ENCODE measurements around the gene CACTIN.

The CACTIN gene

DNA sequence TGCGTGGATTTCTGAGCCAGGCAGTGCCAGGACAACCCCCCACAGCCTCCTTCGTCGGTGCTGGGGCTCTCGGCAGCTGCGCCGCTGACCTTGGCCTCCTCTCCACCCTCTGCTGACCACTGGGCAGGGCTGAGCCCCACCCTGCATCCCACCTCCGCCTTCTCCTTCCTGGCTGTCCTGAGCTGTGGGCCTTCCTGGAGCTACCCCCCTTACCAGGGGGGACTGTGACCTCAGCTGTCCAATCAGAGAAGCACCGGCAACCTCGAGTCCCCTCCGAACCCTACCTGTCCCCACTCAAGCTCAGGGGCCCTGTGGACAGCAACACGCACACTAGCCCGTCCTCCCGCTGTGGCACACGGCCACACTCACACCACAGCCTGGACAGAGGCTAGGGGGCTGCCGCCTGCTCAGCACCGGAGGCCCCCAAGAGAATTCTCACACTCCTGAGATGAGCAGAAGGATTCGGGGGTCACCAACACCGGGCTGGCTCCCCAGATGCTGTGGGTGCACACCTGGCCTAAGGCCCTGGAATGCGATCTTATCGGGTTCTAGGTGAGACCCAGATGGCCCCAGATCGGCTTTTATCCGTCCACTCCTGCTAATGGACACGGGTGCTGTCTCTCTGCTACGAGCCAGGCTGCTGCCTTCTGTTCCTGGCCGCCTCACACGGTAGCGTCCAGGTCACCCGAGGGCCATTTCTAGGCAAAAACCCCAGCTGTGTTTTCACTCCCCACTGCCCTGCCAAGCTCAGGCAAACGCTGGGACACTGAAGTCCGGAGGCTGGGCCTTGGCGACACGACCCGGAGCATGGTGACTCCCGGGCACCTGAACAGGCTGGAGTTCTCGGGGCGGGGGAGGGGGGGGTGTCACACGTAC, 32.5 kb upstream of the CACTIN start:
- Mint-ChIP-seq H3K27ac (no peak overlapping the region), H3K4me3 (no peak overlapping the region)

DNA sequence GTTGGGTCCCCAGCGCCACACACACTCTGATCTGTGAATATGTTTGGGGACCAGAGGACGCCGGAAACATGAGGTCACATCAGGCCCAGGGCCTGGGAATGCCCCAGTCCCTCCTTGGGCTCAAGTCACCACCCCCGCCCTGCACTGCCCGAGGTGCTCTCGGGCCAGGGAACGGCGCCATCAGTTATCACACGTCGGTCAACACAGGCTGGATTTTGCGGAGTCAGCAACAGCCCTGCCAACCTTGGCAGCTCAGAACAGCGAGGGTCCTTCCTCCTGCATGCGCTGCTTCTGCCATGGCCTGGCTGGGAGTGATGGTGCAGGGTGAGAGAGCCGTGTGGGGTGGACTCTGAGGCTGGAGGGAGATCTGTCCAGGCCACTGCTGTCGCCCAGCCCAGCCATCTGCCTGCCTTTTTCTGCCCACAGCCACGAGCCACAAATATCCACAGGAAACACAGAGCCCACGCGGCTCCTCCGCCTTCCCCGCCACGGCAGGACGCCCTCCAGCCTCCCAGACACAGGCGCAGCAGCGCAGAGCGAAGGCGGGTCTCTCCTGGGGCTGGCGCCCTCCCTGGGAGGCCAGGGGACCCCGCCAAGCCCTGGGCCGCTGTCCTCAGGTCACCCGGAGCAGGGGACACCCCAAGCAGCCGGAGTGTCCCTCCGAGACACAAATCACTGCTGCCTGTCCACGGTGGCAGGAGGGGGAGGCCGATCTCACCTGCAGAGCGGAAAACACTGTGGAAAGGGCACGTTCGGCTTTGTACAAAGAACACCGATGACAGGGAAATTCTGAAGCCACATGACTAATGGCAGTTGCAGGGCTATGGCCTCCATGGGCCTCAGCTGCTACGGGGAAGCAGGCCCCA, 31.6 kb upstream of the CACTIN start:
- Mint-ChIP-seq H3K4me1 (no peaks in the 10 kb centered on the region), H3K9me3 (no peaks in the 10 kb centered on the region), H3K4me3 (no peak overlapping the region), H3K36me3 (ENCODE audit: low read depth) (peaks cover 29% of the 10 kb centered on the region), H3K27me3 (ENCODE audit: low read depth, poor library complexity) (no peaks in the 10 kb centered on the region), H3K27ac (no peak overlapping the region)
- no peak for DNase-seq
- TF ChIP-seq, protein P1, sequence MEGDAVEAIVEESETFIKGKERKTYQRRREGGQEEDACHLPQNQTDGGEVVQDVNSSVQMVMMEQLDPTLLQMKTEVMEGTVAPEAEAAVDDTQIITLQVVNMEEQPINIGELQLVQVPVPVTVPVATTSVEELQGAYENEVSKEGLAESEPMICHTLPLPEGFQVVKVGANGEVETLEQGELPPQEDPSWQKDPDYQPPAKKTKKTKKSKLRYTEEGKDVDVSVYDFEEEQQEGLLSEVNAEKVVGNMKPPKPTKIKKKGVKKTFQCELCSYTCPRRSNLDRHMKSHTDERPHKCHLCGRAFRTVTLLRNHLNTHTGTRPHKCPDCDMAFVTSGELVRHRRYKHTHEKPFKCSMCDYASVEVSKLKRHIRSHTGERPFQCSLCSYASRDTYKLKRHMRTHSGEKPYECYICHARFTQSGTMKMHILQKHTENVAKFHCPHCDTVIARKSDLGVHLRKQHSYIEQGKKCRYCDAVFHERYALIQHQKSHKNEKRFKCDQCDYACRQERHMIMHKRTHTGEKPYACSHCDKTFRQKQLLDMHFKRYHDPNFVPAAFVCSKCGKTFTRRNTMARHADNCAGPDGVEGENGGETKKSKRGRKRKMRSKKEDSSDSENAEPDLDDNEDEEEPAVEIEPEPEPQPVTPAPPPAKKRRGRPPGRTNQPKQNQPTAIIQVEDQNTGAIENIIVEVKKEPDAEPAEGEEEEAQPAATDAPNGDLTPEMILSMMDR (IDR thresholded peaks at IDR 0.05), result no peak

More for the DNA sequence above, 32.5 kb upstream of the CACTIN start:
- peaks cover 35% of the 10 kb centered on the region for H3K36me3 Mint-ChIP-seq (ENCODE audit: low read depth)
- no peak for DNase-seq
- TF ChIP-seq, protein P1 (IDR thresholded peaks at IDR 0.05), result no peak
- no peaks in the 10 kb centered on the region for H3K27me3 Mint-ChIP-seq (ENCODE audit: low read depth, poor library complexity)
- H3K4me1 Mint-ChIP-seq, result no peaks in the 10 kb centered on the region
- H3K9me3 Mint-ChIP-seq, result no peaks in the 10 kb centered on the region

DNA sequence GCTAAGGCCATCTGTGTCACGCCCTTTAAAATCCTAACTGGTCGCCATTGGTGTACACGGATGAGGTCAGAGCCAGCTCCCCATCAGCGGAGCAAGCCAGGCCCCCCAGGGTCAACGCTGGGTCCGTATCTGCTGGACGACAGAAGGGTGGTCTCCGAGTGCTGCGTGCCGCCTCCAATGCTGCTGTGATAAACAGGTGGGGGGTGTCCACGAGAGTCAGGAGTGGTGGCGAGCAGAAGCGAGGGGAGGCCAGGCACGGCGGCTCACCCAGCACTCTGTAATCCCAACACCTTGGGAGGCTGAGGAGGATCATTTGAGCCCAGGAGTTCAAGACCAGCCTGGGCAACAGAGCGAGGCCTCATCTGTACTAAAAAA, 30.8 kb upstream of the CACTIN start:
- H3K4me1 Mint-ChIP-seq, result no peaks in the 10 kb centered on the region
- H3K9me3 Mint-ChIP-seq, result no peaks in the 10 kb centered on the region

DNA sequence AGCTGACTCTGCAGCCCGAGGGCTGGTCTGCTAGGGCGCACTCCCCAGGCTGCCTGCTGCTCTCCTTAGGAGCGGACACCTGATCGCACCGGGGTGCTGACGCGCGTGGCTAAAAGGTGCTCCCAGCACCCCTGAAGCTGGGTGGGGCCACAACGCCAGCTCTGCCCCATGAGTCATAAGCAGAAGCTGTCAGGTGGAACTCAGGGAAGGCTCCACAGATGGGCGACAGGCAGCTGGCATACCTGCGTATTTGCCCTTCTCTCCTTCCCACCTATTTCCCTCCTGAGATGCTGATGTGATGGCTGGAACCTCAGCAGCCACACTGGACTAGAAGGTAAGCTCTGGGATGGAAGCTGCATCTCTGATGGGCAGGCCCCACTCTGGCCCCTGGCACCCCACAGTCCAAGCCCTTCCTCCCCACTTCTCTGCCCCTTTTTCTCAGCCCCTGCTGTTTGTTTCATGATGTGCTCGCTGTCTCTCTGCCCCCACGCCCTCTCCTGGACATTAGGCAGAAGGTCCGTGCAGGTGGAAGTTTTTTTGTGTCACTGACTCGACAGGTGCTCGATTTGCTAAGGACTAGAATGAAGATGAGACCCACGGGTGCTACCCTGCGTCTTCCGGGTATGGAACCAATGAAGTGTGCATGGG, 30.3 kb upstream of the CACTIN start:
- Mint-ChIP-seq H3K4me3 (no peak overlapping the region), H3K36me3 (ENCODE audit: low read depth) (peaks cover 26% of the 10 kb centered on the region), H3K27ac (no peak overlapping the region), H3K9me3 (no peaks in the 10 kb centered on the region), H3K4me1 (no peaks in the 10 kb centered on the region), H3K27me3 (ENCODE audit: low read depth, poor library complexity) (no peaks in the 10 kb centered on the region)
- TF ChIP-seq, protein P1 (IDR thresholded peaks at IDR 0.05), result no peak
- DNase-seq, result no peak

More for the DNA sequence above, 30.8 kb upstream of the CACTIN start:
- peak overlapping the region; percentile 81 for H3K27ac Mint-ChIP-seq
- DNase-seq, result no peak
- TF ChIP-seq, protein P1 (IDR thresholded peaks at IDR 0.05), result no peak
- peaks cover 25% of the 10 kb centered on the region for H3K36me3 Mint-ChIP-seq (ENCODE audit: low read depth)
- no peaks in the 10 kb centered on the region for H3K27me3 Mint-ChIP-seq (ENCODE audit: low read depth, poor library complexity)
- H3K4me3 Mint-ChIP-seq, result no peak overlapping the region

GRCh38 chr19:3656073-3656746, 29.6 kb upstream of the CACTIN start:
- no peak overlapping the region for H3K27ac Mint-ChIP-seq
- no peaks in the 10 kb centered on the region for H3K9me3 Mint-ChIP-seq

More at GRCh38 chr19:3656073-3656746, 29.6 kb upstream of the CACTIN start:
- no peak overlapping the region for H3K4me3 Mint-ChIP-seq
- TF ChIP-seq, protein P1 (IDR thresholded peaks at IDR 0.05), result no peak
- DNase-seq, result no peak
- no peaks in the 10 kb centered on the region for H3K27me3 Mint-ChIP-seq (ENCODE audit: low read depth, poor library complexity)
- peaks cover 28% of the 10 kb centered on the region for H3K36me3 Mint-ChIP-seq (ENCODE audit: low read depth)
- H3K4me1 Mint-ChIP-seq, result no peaks in the 10 kb centered on the region

All from nephron progenitor cell (in vitro differentiated cells).